GM19240 (cell line): ENCODE data around the gene RAP2C.
"Not testable (repeated sequence)": the region's sequence is repeated elsewhere in the genome, so short reads cannot be mapped to it uniquely, and the experiment has no call there.

Source experiments
- DNase-seq: peaks from one replicate; pipeline ENCODE4 v3.0.0; 2011; ENCODE audit warnings: low spot score; ENCODE audit not compliant: insufficient read length

RAP2C gene

DNA sequence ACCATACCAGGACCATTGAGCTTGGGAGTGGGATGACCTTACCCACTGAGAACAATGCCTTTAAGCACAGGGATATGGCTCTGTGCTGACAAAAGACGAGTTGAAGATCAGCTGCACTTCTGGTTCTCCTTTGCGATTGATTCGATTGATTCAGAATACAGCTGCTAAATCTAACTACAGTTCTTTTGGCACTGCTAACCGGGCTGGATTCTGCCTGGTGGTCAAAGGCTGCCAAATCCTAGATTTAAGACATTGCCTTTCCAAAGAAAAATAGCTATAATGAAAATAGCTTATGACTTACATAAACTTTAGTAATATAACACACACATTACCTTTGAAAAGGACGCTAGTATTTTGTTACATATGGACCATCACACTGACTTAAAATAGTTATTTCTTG, 18.3 kb downstream of the RAP2C start:
- no peak for DNase-seq

DNA sequence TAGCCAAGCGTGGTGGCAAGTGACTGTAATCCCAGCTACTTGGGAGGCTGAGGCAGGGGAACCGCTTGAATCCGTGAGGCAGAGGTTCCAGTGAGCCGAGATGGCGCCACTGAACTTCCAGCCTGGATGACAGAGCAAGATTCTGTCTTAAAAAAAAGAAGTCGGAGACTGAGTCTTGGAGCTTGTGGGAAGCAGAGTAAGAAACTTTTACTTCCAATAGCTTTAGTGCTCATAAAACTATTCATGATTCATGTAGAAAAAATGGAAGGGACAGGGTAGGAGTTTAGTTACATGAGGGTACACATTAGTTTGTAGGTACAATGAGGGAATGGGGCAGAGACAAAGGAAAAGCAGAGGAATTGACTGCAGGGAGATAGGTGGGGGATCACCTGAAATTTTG, 19.3 kb downstream of the RAP2C start:
- DNase-seq = no peak

DNA sequence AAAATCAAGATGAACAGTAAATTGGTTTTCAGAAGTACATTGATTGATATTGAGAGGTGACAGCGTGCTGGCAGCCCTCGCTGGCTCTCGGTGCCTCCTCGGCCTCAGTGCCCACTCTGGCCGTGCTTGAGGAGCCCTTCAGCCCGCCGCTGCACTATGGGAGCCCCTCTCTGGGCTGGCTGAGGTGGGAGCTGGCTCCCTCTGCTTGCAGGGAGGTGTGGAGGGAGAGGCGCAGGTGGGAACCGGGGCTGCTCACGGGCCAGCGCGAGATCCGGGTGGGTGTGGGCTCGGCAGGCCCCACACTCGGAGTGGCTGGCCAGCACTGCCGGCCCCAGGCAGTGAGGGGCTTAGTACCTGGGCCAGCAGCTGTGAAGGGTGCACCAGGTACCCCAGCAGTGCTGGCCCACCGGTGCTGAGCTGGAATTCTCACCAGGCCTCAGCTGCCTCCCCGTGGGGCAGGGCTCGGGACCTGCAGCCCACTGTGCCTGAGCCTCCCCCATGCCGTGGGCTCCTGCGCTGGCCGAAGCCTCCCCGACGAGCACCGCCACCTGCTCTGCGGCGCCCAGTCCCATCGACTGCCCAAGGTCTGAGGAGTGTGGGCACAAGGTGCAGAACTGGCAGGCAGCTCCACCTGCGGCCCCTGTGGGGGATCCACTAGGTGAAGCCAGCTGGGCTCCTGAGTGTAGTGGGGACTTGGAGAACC, 25.2 kb downstream of the RAP2C start:
- DNase-seq = no peak

DNA sequence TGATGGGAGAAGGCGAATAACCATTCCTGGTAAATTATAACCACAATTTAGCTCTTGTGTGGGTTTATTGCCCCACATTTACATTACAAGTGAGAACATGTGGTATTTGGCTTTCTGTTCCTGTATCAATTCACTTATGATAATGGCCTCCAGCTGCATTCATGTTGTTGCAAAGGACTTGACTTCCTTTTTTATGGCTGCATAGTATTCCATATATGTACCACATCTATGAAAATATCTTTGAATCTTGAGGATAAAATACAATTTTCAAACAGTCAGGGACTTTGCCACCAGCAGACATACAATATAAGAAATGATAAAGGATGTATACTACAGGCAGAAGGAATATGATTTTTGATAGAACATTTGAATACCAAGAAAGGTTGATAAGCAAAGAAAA, 27.3 kb downstream of the RAP2C start:
- no peak for DNase-seq

DNA sequence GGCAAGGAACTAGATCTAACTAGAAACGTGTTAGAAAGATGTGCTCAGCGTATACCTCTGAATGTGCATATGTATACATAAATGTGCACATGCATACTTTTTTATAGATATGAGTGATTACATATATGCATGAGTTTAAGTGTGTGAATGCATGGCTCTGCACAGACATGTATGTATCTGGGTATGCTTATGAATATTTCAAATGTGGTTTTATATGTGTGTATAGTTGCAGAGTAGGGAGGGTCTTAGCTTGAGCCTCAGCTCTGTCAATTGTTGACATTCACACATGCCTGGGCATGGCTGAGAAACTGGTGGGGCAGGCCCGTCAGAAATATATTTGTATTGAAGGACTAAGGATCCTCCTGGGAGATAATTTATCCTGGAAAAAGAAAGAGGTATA, 31.1 kb downstream of the RAP2C start:
- DNase-seq = no peak

DNA sequence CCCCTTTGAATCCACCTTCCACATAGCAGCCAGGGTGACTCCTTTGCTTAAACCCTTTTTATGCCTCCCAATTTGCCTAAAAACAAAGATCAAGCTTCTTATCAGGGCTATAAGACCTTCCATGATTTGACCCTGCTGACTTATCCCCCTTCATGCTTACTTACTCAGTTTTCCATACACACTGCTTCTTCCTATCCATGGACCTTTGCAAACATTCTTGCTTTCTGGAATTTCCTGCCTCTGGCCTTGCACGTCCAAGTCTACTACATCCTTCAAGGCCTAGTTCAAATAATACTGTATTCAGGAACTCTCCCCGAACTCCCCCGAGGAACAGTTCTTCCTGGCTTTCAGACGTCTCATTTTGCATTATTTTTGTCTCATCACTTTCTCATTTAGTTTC, 31.8 kb downstream of the RAP2C start:
- DNase-seq = no peak

DNA sequence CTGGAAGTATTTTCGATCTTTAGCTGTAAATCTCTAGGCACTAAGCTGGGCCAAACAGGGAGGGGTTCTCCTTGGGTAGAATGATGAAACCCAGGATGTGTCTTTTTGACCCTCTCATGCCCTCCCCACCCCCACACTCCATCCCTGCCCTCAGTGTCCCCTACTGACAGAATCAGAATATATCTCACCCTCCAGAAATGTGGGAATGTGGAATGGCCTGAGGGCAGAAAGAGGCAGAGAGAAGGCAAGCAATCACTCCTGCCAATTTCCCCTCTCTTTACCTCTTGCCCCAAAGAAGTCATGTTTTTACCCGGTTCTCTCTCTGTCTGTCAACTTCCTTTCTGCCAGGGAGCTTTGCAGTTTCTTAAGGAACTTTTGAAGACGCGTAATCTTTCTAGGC, 34.4 kb downstream of the RAP2C start:
- no peak for DNase-seq

DNA sequence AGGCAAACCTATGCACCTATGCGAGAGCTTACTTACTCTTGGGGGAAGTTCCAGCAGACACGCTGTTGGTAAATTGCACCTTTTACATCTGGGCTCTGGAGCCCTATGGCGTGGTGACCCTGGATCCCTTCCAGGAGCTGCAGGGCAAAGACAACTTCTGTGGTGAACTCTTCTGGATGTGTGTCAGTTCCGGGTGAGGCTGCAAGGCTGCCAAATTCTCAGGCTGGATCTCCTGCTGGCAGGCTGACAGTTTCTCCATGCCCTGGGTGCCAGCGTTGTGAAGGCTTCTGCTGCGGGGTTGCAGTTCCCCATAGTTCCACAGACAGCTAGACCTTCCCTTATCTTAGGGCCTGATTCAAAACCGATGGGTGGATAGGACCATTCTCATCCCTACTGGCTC, 37.9 kb downstream of the RAP2C start:
- DNase-seq = no peak

DNA sequence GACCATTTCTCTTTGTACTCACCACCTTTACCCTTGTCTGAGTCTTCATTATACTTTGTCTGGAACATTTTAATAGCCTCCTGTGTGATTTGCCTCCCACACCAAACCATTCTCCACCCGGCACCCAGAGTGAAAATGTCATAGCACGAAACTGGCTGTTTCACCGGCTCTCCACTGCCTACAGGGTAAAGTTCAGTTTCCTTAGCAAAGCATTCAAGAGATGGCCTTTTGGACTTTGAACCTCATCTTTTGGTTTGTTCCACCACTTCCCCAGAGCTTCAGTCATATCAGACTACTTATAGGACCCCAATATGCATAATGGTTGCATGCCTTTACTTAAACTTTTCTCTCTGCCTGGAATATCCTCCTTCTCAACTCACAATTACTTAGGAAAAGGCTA, 38.3 kb downstream of the RAP2C start:
- no peak for DNase-seq

DNA sequence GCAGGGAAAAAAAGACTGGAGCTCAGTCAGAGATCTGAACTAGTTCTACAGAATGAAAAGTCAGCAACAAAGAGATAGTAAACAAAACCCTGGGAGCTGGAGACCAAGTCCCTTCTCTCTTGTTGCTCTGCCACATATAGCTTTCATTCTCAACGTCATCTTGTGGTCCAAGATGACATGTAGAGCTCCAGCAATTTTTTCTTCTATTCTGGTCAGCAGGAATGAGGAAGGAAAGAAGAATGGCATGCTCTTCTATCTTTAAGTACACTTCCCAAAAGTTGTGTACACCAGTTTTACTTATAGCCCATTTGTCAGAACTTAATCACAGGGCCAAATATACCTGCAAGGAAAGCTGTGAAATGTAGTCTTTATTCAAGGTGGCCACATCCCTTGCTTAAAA, 45.6 kb downstream of the RAP2C start:
- DNase-seq = no peak

DNA sequence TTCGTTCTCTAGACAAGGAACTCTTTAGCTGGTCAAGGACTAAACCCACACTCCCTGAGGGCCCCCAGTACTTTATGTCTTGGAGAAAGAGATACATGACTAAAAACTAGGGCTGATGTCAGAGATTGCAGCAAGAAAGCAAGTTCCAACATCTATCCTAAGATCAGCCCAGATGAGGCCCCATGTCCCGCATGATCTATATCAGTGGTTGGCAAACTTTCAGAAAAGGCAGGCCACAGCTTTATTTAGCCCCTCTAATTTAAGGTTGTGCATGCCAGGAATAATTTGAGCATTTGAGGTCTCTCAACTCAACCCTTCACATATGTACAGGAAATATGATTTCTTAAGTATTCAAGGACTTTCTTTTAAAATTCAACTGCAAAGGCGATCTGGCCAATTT, 47.4 kb downstream of the RAP2C start:
- no peak for DNase-seq

DNA sequence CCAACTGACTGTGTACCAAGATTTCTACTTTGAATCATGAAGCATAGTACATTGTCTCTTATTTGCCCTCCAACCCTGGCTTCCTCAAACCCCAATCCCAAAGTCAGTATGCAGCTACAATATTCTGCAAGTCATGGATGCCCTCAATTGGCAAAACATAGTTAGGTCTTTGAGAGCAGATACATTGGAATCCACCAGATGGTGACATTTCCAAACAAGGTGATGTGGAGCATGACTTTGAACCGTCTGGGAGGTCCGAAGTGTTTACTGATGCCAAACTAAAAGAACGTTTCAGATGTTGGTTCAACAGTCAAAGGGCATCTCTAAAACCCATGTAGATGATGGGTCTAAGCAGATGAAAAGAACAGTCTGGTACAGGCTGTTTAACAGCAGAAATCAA, 47.8 kb downstream of the RAP2C start:
- no peak for DNase-seq

DNA sequence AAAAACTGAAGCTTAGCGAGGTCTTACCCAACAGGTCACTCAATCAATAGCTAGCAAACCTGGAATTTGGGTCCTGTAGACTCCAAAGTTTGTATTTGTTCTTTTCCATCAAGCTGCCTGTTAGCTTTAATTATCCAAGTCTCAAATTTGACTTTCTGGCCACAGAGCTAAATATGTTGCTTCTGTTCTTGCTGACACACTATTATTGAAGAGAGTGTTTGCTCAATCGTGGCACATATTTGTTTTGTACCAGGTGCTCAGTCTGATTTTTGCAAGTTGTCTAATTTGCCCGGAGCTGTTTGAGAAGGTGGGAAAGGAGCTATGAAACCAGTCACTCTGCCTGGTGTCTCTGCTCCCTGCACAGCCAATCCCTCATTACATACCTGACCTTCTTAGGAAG, 49.7 kb downstream of the RAP2C start:
- DNase-seq = no peak

DNA sequence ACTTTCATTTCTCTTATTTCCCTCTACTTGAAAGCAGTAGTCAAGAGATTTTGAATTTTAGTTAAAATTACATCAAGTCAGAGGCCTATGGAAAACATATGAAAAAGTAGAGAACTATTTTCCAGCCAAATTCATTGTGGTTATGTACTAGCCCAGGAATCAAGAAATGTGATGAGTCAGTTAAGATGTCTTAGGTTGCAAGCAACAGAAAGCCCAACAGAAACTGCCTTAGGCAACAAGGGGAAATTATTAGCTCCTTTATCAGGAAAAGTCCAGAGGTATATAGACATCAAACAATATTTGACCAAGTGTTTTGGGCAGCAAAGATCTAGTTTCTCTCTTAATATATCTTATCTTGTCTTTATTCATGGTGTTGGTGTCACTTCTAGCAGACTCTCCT, 53.6 kb downstream of the RAP2C start:
- DNase-seq = no peak

DNA sequence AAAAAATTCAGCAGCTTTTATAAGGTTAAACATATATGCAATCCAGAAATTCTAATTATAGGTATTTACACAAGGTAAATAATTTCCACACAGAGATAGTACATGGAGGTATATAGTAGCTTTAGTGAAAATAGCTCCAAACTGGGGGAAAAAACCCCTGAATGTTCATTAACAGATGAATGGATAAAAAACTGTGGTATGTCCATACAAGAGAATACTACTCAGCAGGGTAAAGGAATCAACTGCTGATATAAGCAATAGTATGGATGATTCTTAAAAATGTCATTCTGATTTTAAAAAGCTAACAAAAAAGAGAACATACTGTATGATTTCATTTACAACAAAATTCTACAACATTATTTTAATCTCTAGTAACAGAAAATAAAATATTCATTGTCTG, 54.2 kb downstream of the RAP2C start:
- DNase-seq = no peak

DNA sequence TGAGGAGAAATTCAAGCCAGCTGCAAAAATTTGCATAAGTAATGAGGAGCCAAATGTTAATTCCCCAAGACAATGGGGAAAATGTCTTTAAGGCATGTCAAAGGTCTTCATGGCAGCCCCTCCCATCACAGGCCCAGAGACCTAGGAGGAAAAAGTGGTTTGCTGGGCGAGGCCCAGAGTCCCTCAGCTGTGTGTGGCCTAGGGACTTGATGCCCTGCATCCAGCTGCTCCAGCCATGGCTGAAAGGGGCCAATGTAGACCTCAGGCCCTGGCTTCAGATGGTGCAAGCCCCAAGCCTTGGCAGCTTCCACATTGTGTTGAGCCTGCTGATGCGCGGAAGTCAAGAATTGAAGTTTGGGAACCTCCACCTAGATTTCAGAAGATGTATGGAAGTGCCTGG, 56.2 kb downstream of the RAP2C start:
- DNase-seq = not testable (repeated sequence)

DNA sequence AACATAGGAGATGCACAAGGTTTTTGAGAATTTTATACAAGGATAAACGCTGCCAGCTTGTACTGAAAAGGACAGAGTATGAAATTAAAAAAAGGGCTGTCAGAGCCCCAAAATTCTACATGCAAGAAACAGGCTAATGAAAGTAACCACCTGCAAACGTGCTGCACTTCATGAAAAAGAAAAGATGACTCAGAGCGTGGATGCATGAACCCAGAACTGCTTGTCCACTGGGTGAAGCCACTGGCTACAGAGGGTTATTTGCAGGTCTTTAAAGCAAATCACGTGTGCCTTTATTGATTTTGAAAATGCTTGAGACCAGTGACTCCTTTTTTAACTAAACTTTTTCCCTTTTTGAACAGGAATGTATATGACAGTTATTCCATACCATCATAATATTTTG, 66.1 kb downstream of the RAP2C start:
- DNase-seq = no peak
